ENCODE measurements around the gene PDAP1.
"Not testable (repeated sequence)": the region's sequence is repeated elsewhere in the genome, so short reads cannot be mapped to it uniquely, and the experiment has no call there.

Gene PDAP1

GRCh38 chr7:99389772-99390171 is 18.6 kb downstream of the PDAP1 start:
- CTCF ChIA-PET = no interaction called here
- no peak for DNase-seq (ENCODE audit: extremely low spot score)
- TF ChIP-seq ARNT (IDR thresholded peaks at IDR 0.05) (no peak), ELF4 (IDR thresholded peaks at IDR 0.05) (no peak), NFRKB (IDR thresholded peaks at IDR 0.05) (no peak), L3MBTL2 (conservative IDR thresholded peaks at IDR 0.05) (no peak)
- POLR2A ChIA-PET = interaction anchor here (2.4 kb wide), 1 partner anchor 19 kb away, joined by 8 read pairs; the partner anchor contains the start of genes BUD31 and PDAP1

DNA sequence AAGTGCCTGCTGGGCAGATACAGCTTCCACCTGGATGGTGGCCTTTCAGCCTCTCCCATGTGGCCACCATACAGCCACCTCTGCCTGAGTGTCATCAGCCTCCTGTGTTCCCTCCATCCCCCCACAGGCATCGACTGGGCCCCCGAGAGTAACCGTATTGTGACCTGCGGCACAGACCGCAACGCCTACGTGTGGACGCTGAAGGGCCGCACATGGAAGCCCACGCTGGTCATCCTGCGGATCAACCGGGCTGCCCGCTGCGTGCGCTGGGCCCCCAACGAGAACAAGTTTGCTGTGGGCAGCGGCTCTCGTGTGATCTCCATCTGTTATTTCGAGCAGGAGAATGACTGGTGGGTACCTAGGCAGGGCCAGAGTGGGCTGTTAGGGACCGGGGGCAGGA is 20.5 kb downstream of the PDAP1 start:
- no peak for TF ChIP-seq CTBP1 (IDR thresholded peaks at IDR 0.05; ENCODE audit: borderline replicate concordance)
- TF ChIP-seq BHLHE40 (IDR thresholded peaks at IDR 0.05; ENCODE audit: borderline replicate concordance) = no peak
- TF ChIP-seq PKNOX1 (IDR thresholded peaks at IDR 0.05) = no peak
- no peak for TF ChIP-seq NFRKB (IDR thresholded peaks at IDR 0.05)
- no peak for TF ChIP-seq TARDBP (IDR thresholded peaks at IDR 0.05)
- no peak for TF ChIP-seq HDGF (IDR thresholded peaks at IDR 0.05; ENCODE audit: borderline replicate concordance)
- TF ChIP-seq ELF4 (IDR thresholded peaks at IDR 0.05) = no peak
- no peak for TF ChIP-seq LEF1 (IDR thresholded peaks at IDR 0.05; ENCODE audit: borderline replicate concordance)
- ChIA-PET POLR2A (no interaction called here), CTCF (interaction anchor here (0.6 kb wide), 1 partner anchor 36 kb away, joined by 3 read pairs; no protein-coding TSS in a partner anchor)
- DNase-seq (ENCODE audit: extremely low spot score) = no peak

DNA sequence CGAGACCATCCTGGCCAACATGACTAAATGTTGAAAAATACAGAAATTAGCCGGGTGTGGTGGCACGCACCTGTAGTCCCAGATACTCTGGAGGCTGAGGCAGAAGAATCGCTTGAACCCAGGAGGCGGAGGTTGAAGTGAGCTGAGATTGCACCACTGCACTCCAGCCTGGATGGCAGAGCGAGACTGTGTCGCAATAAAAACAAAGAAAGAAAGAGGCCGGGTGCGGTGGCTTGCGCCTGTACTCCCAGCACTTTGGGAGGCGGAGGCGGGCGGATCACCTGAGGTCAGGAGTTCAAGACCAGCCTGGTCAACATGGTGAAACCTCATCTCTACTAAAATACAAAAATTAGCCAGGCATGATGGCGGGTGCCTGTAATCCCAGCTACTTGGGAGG is 21.2 kb downstream of the PDAP1 start:
- POLR2A ChIA-PET; DNase-seq (ENCODE audit: extremely low spot score): not testable (repeated sequence)
- CTCF ChIA-PET = interaction anchor here (0.6 kb wide), 1 partner anchor 36 kb away, joined by 3 read pairs; no protein-coding TSS in a partner anchor

GRCh38 chr7:99386584-99387238 is 21.7 kb downstream of the PDAP1 start:
- POLR2A ChIA-PET = no interaction called here
- DNase-seq (ENCODE audit: extremely low spot score) = peak; percentile 49
- TF ChIP-seq NFRKB (IDR thresholded peaks at IDR 0.05) (no peak), SUZ12 (IDR thresholded peaks at IDR 0.05) (no peak), ELF4 (IDR thresholded peaks at IDR 0.05) (no peak), LEF1 (IDR thresholded peaks at IDR 0.05; ENCODE audit: borderline replicate concordance) (no peak), FOXM1 (IDR thresholded peaks at IDR 0.05; ENCODE audit: borderline replicate concordance) (no peak), L3MBTL2 (conservative IDR thresholded peaks at IDR 0.05) (no peak), BHLHE40 (IDR thresholded peaks at IDR 0.05; ENCODE audit: borderline replicate concordance) (no peak), CTBP1 (IDR thresholded peaks at IDR 0.05; ENCODE audit: borderline replicate concordance) (no peak), SP1 (IDR thresholded peaks at IDR 0.05) (no peak), FOXK2 (IDR thresholded peaks at IDR 0.05) (no peak)
- CTCF ChIA-PET = interaction anchor here (0.7 kb wide), 1 partner anchor 994 kb away, joined by 3 read pairs; no protein-coding TSS in a partner anchor

GRCh38 chr7:99385564-99385963 is 22.8 kb downstream of the PDAP1 start:
- ChIA-PET POLR2A (no interaction called here), CTCF (no interaction called here)
- DNase-seq (ENCODE audit: extremely low spot score) = no peak
- TF ChIP-seq FOXA1 (IDR thresholded peaks at IDR 0.05) (no peak), ZNF384 (IDR thresholded peaks at IDR 0.05) (no peak), FOXK2 (IDR thresholded peaks at IDR 0.05) (no peak), CTBP1 (IDR thresholded peaks at IDR 0.05; ENCODE audit: borderline replicate concordance) (no peak), SUZ12 (IDR thresholded peaks at IDR 0.05) (no peak), ARNT (IDR thresholded peaks at IDR 0.05) (no peak), SP1 (IDR thresholded peaks at IDR 0.05) (no peak), BHLHE40 (IDR thresholded peaks at IDR 0.05; ENCODE audit: borderline replicate concordance) (no peak), LEF1 (IDR thresholded peaks at IDR 0.05; ENCODE audit: borderline replicate concordance) (no peak), NFRKB (IDR thresholded peaks at IDR 0.05) (no peak), HDGF (IDR thresholded peaks at IDR 0.05; ENCODE audit: borderline replicate concordance) (no peak), TARDBP (IDR thresholded peaks at IDR 0.05) (no peak), FOXM1 (IDR thresholded peaks at IDR 0.05; ENCODE audit: borderline replicate concordance) (no peak), ELF4 (IDR thresholded peaks at IDR 0.05) (no peak), L3MBTL2 (conservative IDR thresholded peaks at IDR 0.05) (no peak), PKNOX1 (IDR thresholded peaks at IDR 0.05) (no peak)

DNA sequence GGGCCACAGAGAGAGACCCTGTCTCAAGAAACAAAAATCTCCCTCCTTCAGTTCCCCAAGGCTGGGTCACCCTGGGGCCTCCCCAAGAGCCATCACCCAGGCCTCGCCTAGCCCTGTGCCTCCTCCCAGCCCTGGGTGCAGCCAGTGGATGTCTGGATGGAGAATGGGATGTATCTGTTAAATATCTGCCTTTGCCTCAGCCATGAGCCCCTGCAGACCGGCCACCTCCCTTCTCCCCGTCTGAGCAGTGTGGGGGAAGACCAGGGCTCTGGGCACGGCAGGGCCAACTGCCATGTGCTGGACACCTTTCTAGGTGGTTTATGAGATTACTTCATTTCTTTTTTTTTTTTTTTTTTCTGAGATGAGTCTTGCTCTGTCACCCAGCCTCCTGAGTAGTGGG is 23.9 kb downstream of the PDAP1 start:
- POLR2A ChIA-PET = interaction anchor here (1.3 kb wide), 1 partner anchor 24 kb away, joined by 4 read pairs; the partner anchor contains the start of genes BUD31 and PDAP1

More for the DNA sequence above, 23.9 kb downstream of the PDAP1 start:
- no peak for DNase-seq (ENCODE audit: extremely low spot score)
- CTCF ChIA-PET = no interaction called here
- TF ChIP-seq SP1 (IDR thresholded peaks at IDR 0.05) = no peak
- TF ChIP-seq CTBP1 (IDR thresholded peaks at IDR 0.05; ENCODE audit: borderline replicate concordance) = no peak
- TF ChIP-seq ZNF384 (IDR thresholded peaks at IDR 0.05) = no peak
- no peak for TF ChIP-seq HDGF (IDR thresholded peaks at IDR 0.05; ENCODE audit: borderline replicate concordance)
- no peak for TF ChIP-seq FOXK2 (IDR thresholded peaks at IDR 0.05)
- no peak for TF ChIP-seq PKNOX1 (IDR thresholded peaks at IDR 0.05)
- no peak for TF ChIP-seq NFRKB (IDR thresholded peaks at IDR 0.05)
- no peak for TF ChIP-seq SUZ12 (IDR thresholded peaks at IDR 0.05)
- TF ChIP-seq FOXA1 (IDR thresholded peaks at IDR 0.05) = no peak
- TF ChIP-seq FOXM1 (IDR thresholded peaks at IDR 0.05; ENCODE audit: borderline replicate concordance) = no peak
- TF ChIP-seq BHLHE40 (IDR thresholded peaks at IDR 0.05; ENCODE audit: borderline replicate concordance) = no peak
- no peak for TF ChIP-seq ELF4 (IDR thresholded peaks at IDR 0.05)

Data from HEK293T (cell line).